Adipose tissue (tissue), 3 donors: ENCODE data around the gene TMCC3. TPM values are rescaled to one million over a fixed set of nuclear protein-coding genes. Genes with fewer than 3 reads are reported as not detected.
"Not testable (repeated sequence)": the region's sequence is repeated elsewhere in the genome, so short reads cannot be mapped to it uniquely, and the experiment has no call there.

ENCODE experiments used
- H3K27ac ChIP-seq: one replicate; pipeline ENCODE4 v1.5.1; 2013; ENCODE audit warnings: low read depth, low read length
- WGBS, 3 donors: extraction: QIAGEN DNeasy Blood & Tissue Kit; methylation state at CpG; one replicate each; pipeline ENCODE4 v1.1.7; 2013; 5-methylcytosine and 5-hydroxymethylcytosine counted together
- polyA plus RNA-seq, 3 donors: library from polyadenylated mRNA; stranded (reverse); fragments of 200-250 nt; gene quantifications; one replicate each; pipeline ENCODE4 v1.2.3, GENCODE V29; 2013
- donor health status: healthy with polysubstance abuse.
- donor health status: Bipolar disorder and iron deficiency.
- donor health status: healthy.

The TMCC3 gene
- polyA plus RNA-seq, 3 donors = 1.9 to 4.1 (median 3.8) TPM

- 51 to 84% (median 82%) methylated on average over 2 of the region's 2 CpGs for WGBS, 3 donors
- H3K27ac ChIP-seq = no peak overlapping the region
Measured at GRCh38 chr12:94558612-94559011, 91.7 kb downstream of the TMCC3 start.

- WGBS, 3 donors = 76 to 96% (median 96%) methylated on average over 1 of the region's 1 CpG
- H3K27ac ChIP-seq = no peak overlapping the region
Measured at GRCh38 chr12:94557746-94558295, 92.5 kb downstream of the TMCC3 start.

GRCh38 chr12:94555687-94556086 lies 94.7 kb downstream of the TMCC3 start:
- WGBS, 3 donors = 83 to 90% (median 88%) methylated on average over 3 of the region's 3 CpGs

GRCh38 chr12:94553875-94554274 lies 96.5 kb downstream of the TMCC3 start:
- WGBS, 3 donors = 88 to 92% (median 92%) methylated on average over 15 of the region's 15 CpGs
- H3K27ac ChIP-seq = no peak overlapping the region

More at GRCh38 chr12:94555687-94556086, 94.7 kb downstream of the TMCC3 start:
- H3K27ac ChIP-seq = no peak overlapping the region

GRCh38 chr12:94553130-94553519 lies 97.2 kb downstream of the TMCC3 start:
- WGBS, 3 donors = 62 to 74% (median 74%) methylated on average over 6 of the region's 6 CpGs
- H3K27ac ChIP-seq = no peak overlapping the region

GRCh38 chr12:94551810-94552209 lies 98.5 kb downstream of the TMCC3 start:
- 79 to 97% (median 97%) methylated on average over 4 of the region's 4 CpGs for WGBS, 3 donors
- H3K27ac ChIP-seq = no peak overlapping the region

GRCh38 chr12:94550964-94551363 lies 99.4 kb downstream of the TMCC3 start:
- 72 to 79% (median 78%) methylated on average over 5 of the region's 5 CpGs for WGBS, 3 donors
- H3K27ac ChIP-seq = no peak overlapping the region

GRCh38 chr12:94548833-94549232 lies 101.5 kb downstream of the TMCC3 start:
- not testable (repeated sequence) for H3K27ac ChIP-seq
- 90 to 93% (median 93%) methylated on average over 5 of the region's 5 CpGs for WGBS, 3 donors

GRCh38 chr12:94545935-94546771 lies 104.2 kb downstream of the TMCC3 start:
- WGBS, 3 donors = 41 to 61% (median 56%) methylated on average over 17 of the region's 17 CpGs
- H3K27ac ChIP-seq = no peak overlapping the region

GRCh38 chr12:94544355-94544754 lies 106.0 kb downstream of the TMCC3 start:
- 86 to 89% (median 87%) methylated on average over 4 of the region's 4 CpGs for WGBS, 3 donors
- no peak overlapping the region for H3K27ac ChIP-seq

- H3K27ac ChIP-seq = no peak overlapping the region
Measured at GRCh38 chr12:94538318-94538717, 112.0 kb downstream of the TMCC3 start.

GRCh38 chr12:94536040-94536965 lies 114.1 kb downstream of the TMCC3 start:
- no peak overlapping the region for H3K27ac ChIP-seq
- 83 to 89% (median 86%) methylated on average over 11 of the region's 11 CpGs for WGBS, 3 donors

- WGBS, 3 donors = 30 to 73% (median 57%) methylated on average over 7 of the region's 7 CpGs
- H3K27ac ChIP-seq = no peak overlapping the region
Measured at GRCh38 chr12:94535510-94535921, 114.8 kb downstream of the TMCC3 start.

- 46 to 92% (median 80%) methylated on average over 14 of the region's 14 CpGs for WGBS, 3 donors
- H3K27ac ChIP-seq = no peak overlapping the region
Measured at GRCh38 chr12:94534774-94535509, 115.4 kb downstream of the TMCC3 start.

GRCh38 chr12:94534278-94534677 lies 116.1 kb downstream of the TMCC3 start:
- H3K27ac ChIP-seq = no peak overlapping the region
- 75 to 90% (median 89%) methylated on average over 6 of the region's 6 CpGs for WGBS, 3 donors

GRCh38 chr12:94532490-94533422 lies 117.6 kb downstream of the TMCC3 start:
- H3K27ac ChIP-seq = no peak overlapping the region
- 20 to 36% (median 31%) methylated on average over 16 of the region's 16 CpGs for WGBS, 3 donors

- WGBS, 3 donors = 82 to 92% (median 89%) methylated on average over 6 of the region's 6 CpGs
- H3K27ac ChIP-seq = no peak overlapping the region
Measured at GRCh38 chr12:94531196-94531720, 119.1 kb downstream of the TMCC3 start.
